Sigmoid colon (tissue), 4 donors: ENCODE results near the gene DCDC2C.

Experiments
- CTCF ChIP-seq, 4 experiments: fragments of 450-650 bp in 3 of 4; fragments of 200-600 bp in 1 of 4; IDR thresholded peaks; one replicate each; pipeline ENCODE4 v1.5.1; 2016 to 2019; ENCODE audit warnings: antibody characterized with exemption in 4 of 4, mild to moderate bottlenecking in 3 of 4, moderate library complexity in 2 of 4
- POLR2A ChIP-seq, 2 donors: fragments of 450-650 bp; IDR thresholded peaks; one replicate each; pipeline ENCODE4 v1.6.1; 2016; ENCODE audit warnings: antibody characterized with exemption in 2 of 2, mild to moderate bottlenecking in 2 of 2, moderate library complexity in 2 of 2
- POLR2AphosphoS5 ChIP-seq, 4 donors: sonication (generic); formaldehyde crosslinking; IDR thresholded peaks; one replicate each; pipeline ENCODE4 v1.6.1; 2017; ENCODE audit warnings: antibody characterized with exemption in 4 of 4

GRCh38 chr2:3738454-3738853, 35.1 kb downstream of the DCDC2C start:
- no peak for TF ChIP-seq CTCF (IDR thresholded peaks at IDR 0.05)
- TF ChIP-seq POLR2A (IDR thresholded peaks at IDR 0.05) = no peak
- TF ChIP-seq POLR2AphosphoS5 (IDR thresholded peaks at IDR 0.05) = no peak
